HepG2 (cell line): ENCODE results near the gene USP11. TPM values are rescaled to one million over a fixed set of nuclear protein-coding genes. Genes with fewer than 3 reads are reported as not detected.
A peak's percentile ranks its signal among the peaks of the same experiment; 100 is the strongest.

Experiments
- ATAC-seq: fragments of 200-7000 bp; cut with Tn5 transposase; 3 replicates; pipeline ENCODE4 v1.9.1; 2020; ENCODE audit warnings: mild to moderate bottlenecking, moderate library complexity
- BruUV-seq: library from RNA; stranded (reverse); fragments of 400-500 nt; replicated peaks from 2 replicates; lab custom pipeline; 2021; lab: Mats Ljungman, UMichigan
- CTCF ChIA-PET: fragments of 300-600 bp; formaldehyde crosslinking; extraction: SDS; loops from one replicate; lab custom pipeline; 2021; ENCODE audit warnings: low total read pairs, inconsistent platforms, low intra/inter-chr PET ratio; lab: Yijun Ruan, JAX
- POLR2A ChIA-PET: fragments of 350-600 bp; sonication (Branson Sonifier 250); formaldehyde crosslinking; loops from one replicate; lab custom pipeline; 2020; ENCODE audit warnings: antibody characterized with exemption, inconsistent platforms; lab: Yijun Ruan, JAX
- DNase-seq: peaks from one replicate; pipeline ENCODE4 v3.0.0-alpha.2; 2015; ENCODE audit warnings: low spot score
- FAIRE-seq: peaks from 3 replicates; lab custom pipeline; 2011; peaks lifted over from hg19 to GRCh38; lab: Jason Lieb, UNC
- H2AFZ ChIP-seq: one replicate; pipeline ENCODE4 v1.6.1; 2011; ENCODE audit warnings: low read length, inconsistent platforms
- H3K27ac ChIP-seq: fragments of 300-600 bp; 3 replicates; pipeline ENCODE4 v1.8.0; 2011; ENCODE audit warnings: mixed run types, mild to moderate bottlenecking, mixed read lengths, low read length, inconsistent platforms; ENCODE audit not compliant: insufficient read depth; ENCODE audit errors: extremely low read length
- H3K27me3 ChIP-seq, 2 experiments: fragments of 200-600 bp in 1 of 2; 2 replicates in 1 of 2; 3 replicates in 1 of 2; pipeline versions ENCODE4 v1.6.0 to v1.8.0; 2011; ENCODE audit warnings: low read length in 2 of 2, mild to moderate bottlenecking in 2 of 2, moderate library complexity in 2 of 2, inconsistent platforms in 1 of 2; ENCODE audit not compliant: insufficient read depth in 2 of 2, control insufficient read depth in 1 of 2
- H3K36me3 ChIP-seq, 2 experiments: fragments of 200-600 bp in 1 of 2; replicated peaks in 1 of 2; 2 replicates in 1 of 2; 3 replicates in 1 of 2; pipeline versions ENCODE4 v1.5.1 to v1.8.0; 2011; ENCODE audit warnings: low read length in 2 of 2, inconsistent platforms in 1 of 2; ENCODE audit not compliant: insufficient read depth in 2 of 2, control insufficient read depth in 1 of 2
- H3K4me1 ChIP-seq: 2 replicates; pipeline ENCODE4 v1.5.1; 2012; ENCODE audit warnings: low read length, inconsistent platforms; ENCODE audit not compliant: insufficient read depth
- H3K4me2 ChIP-seq: 2 replicates; pipeline ENCODE4 v1.6.0; 2011; ENCODE audit warnings: low read depth, low read length, inconsistent platforms
- H3K4me3 ChIP-seq, 3 experiments: fragments of 200-600 bp in 1 of 3; sonication (generic), shearing (Covaris generic) in 1 of 3; replicated peaks in 1 of 3; 2 replicates each; pipeline ENCODE4 v1.5.1; 2011 to 2016; ENCODE audit warnings: low read length in 3 of 3, inconsistent platforms in 2 of 3, low read depth in 2 of 3, mild to moderate bottlenecking in 2 of 3, control low read depth in 1 of 3, mixed read lengths in 1 of 3; ENCODE audit not compliant: insufficient read depth in 1 of 3
- H3K79me2 ChIP-seq: one replicate; pipeline ENCODE4 v1.6.1; 2011; ENCODE audit warnings: low read length, inconsistent platforms; ENCODE audit not compliant: insufficient read depth
- H3K9ac ChIP-seq: 2 replicates; pipeline ENCODE4 v1.6.0; 2011; ENCODE audit warnings: mild to moderate bottlenecking, low read depth, low read length, inconsistent platforms; ENCODE audit not compliant: insufficient read depth
- H3K9me3 ChIP-seq: 2 replicates; pipeline ENCODE4 v1.5.1; 2012; ENCODE audit warnings: mild to moderate bottlenecking, low read length
- H4K20me1 ChIP-seq: 2 replicates; pipeline ENCODE4 v1.6.0; 2011; ENCODE audit warnings: inconsistent platforms, mild to moderate bottlenecking, low read length, moderate library complexity; ENCODE audit not compliant: insufficient read depth
- AGO2 ChIP-seq: fragments of 200-400 bp; formaldehyde crosslinking; optimal IDR thresholded peaks from 2 replicates; pipeline ENCODE3; 2017; ENCODE audit warnings: mild to moderate bottlenecking, low read depth, low read length, moderate library complexity
- FIP1L1 ChIP-seq: fragments of 200-400 bp; formaldehyde crosslinking; IDR thresholded peaks from 2 replicates; pipeline ENCODE4 v1.6.1; 2018; ENCODE audit warnings: low read depth, mild to moderate bottlenecking, low read length, moderate library complexity, borderline replicate concordance; ENCODE audit not compliant: insufficient read depth
- KDM4B ChIP-seq: sonication (generic); formaldehyde crosslinking; IDR thresholded peaks from 2 replicates; pipeline ENCODE4 v1.4.0; 2020; ENCODE audit warnings: missing genetic modification reagents
- MIXL1 ChIP-seq: IDR thresholded peaks from 2 replicates; pipeline ENCODE4 v1.6.1; 2016
- RXRA ChIP-seq: sonication (generic); formaldehyde crosslinking; IDR thresholded peaks from 2 replicates; pipeline ENCODE4 v1.5.1; 2020; ENCODE audit warnings: missing genetic modification reagents
- SNAPC2 ChIP-seq: sonication (generic); formaldehyde crosslinking; IDR thresholded peaks from 2 replicates; pipeline ENCODE4 v1.8.1; 2022; ENCODE audit warnings: mild to moderate bottlenecking, missing genetic modification reagents
- TGIF2 ChIP-seq: IDR thresholded peaks from 2 replicates; pipeline ENCODE4 v1.6.1; 2016; ENCODE audit warnings: control low read depth, missing compliant biosample characterization
- ZBTB40 ChIP-seq, 2 experiments: fragments of 450-650 bp in 1 of 2; sonication (generic) in 1 of 2; formaldehyde crosslinking in 1 of 2; IDR thresholded peaks; 2 replicates each; pipeline versions ENCODE4 v1.6.1 to v1.8.0; 2016 to 2022; ENCODE audit warnings: antibody characterized with exemption in 1 of 2, mild to moderate bottlenecking in 1 of 2, missing genetic modification reagents in 1 of 2
- ZFP36L2 ChIP-seq: sonication (generic); formaldehyde crosslinking; IDR thresholded peaks from 2 replicates; pipeline ENCODE4 v1.4.0; 2020; ENCODE audit warnings: missing genetic modification reagents
- ZNF7 ChIP-seq: IDR thresholded peaks from 2 replicates; pipeline ENCODE4 v1.6.1; 2016; ENCODE audit warnings: missing biosample characterization, missing genetic modification reagents
- ZNF816 ChIP-seq: sonication (generic); formaldehyde crosslinking; IDR thresholded peaks from 2 replicates; pipeline ENCODE4 v1.8.0; 2022; ENCODE audit warnings: missing genetic modification reagents, mild to moderate bottlenecking, borderline replicate concordance
- ZXDC ChIP-seq: sonication (generic); formaldehyde crosslinking; IDR thresholded peaks from 2 replicates; pipeline ENCODE4 v1.5.0; 2020; ENCODE audit warnings: mild to moderate bottlenecking, missing genetic modification reagents
- WGBS: methylation state at CpG from one replicate; pipeline ENCODE4 v1.1.6; 2017; ENCODE audit warnings: low lambda C conversion rate; 5-methylcytosine and 5-hydroxymethylcytosine counted together
- in situ Hi-C: cut with HindIII; loops from 2 replicates; pipeline ENCODE4 v1.10.0; 2017; ENCODE audit warnings: low pct_unique_long_range_greater_than_20kb; ENCODE audit not compliant: extremely low pct_ligation_motif_present
- intact Hi-C: fragments of 100-400 bp; cut with micrococcal nuclease; formaldehyde crosslinking; loops from one replicate; pipeline ENCODE4 v1.10.0; 2022; ENCODE audit not compliant: unreplicated experiment
- polyA plus RNA-seq, 8 experiments: library from polyadenylated mRNA; depleted of rRNA in 3 of 8; stranded (reverse) in 7 of 8; unstranded in 1 of 8; fragments of >200 nt; fragmentation: Illumina TruSeq in 4 of 8; extraction: Trizol in 4 of 8; gene quantifications; 2 replicates each; pipeline versions ENCODE4 v1.2.1 to v1.2.3, GENCODE V29; 2011 to 2016; ENCODE audit warnings: low read depth in 4 of 8, missing spikeins in 1 of 8, mixed read lengths in 1 of 8; ENCODE audit not compliant: insufficient read depth in 1 of 8
- total RNA-seq, 5 experiments: library from RNA; depleted of rRNA; stranded (reverse); fragments of >200 nt; fragmentation: Illumina TruSeq; extraction: Trizol; gene quantifications; 2 replicates each; pipeline ENCODE4 v1.2.3, GENCODE V29; 2016; ENCODE audit warnings: low read depth in 1 of 5

The USP11 gene
- total and polyA plus RNA-seq, 2 of the 13 experiments (the other 11 are each of a cell fraction or from before 2014, with no cell fraction given), result 23.8 to 31.7 TPM

GRCh38 chrX:47217121-47217851 lies 15.5 kb upstream of the USP11 start:
- Histone ChIP-seq H3K79me2 (peaks cover 34% of the 10 kb centered on the region), H3K27me3 (no peaks in the 10 kb centered on the region), H3K9me3 (no peaks in the 10 kb centered on the region), H4K20me1 (peaks cover 24% of the 10 kb centered on the region), H3K4me3 (peak overlapping the region; percentile 6 to 54 (median 46); a peak in 4 of 6 replicates), H3K36me3 (peaks cover 6 to 15% of the 10 kb centered on the region in 2 experiments; a peak in 3 of 5 replicates), H3K4me2 (peak overlapping the region; percentile 73), H3K9ac (peak overlapping the region; percentile 52), H3K4me1 (peaks cover 36% of the 10 kb centered on the region), H2AFZ (no peak overlapping the region), H3K27ac (peak overlapping the region; percentile 80)
- WGBS, result 2% methylated on average over 13 of the region's 22 CpGs
- in situ Hi-C loops (no loop called here), intact Hi-C loops (no loop called here)
- ChIA-PET POLR2A (interaction anchor here (0.7 to 6.2 kb wide), 12 partner anchors 9 to 72 kb away, joined by 3 to 69 read pairs (median 6); partner anchors contain the start of genes NDUFB11, RBM10 and USP11), CTCF (no interaction called here)
- DNase-seq, result peak; percentile 44
- no TSS peak for BruUV-seq
- FAIRE-seq, result peak; percentile 15
- peak; percentile 20 for ATAC-seq
- TF ChIP-seq AGO2, result peak; percentile 62
- no peak for TF ChIP-seq ZNF816 (CRISPR knock-in tag)
- TF ChIP-seq KDM4B, result no peak
- peak; percentile 61 for TF ChIP-seq ZNF7
- TF ChIP-seq FIP1L1, result 0 out of 2 replicates have a peak, but pooled peaks have one; percentile 46
- no peak for TF ChIP-seq ZBTB40 (IDR thresholded peaks at IDR 0.05)
- TF ChIP-seq ZBTB40 (CRISPR knock-in tag; IDR thresholded peaks at IDR 0.05), result 0 out of 2 replicates have a peak, but pooled peaks have one; percentile 6
- TF ChIP-seq ZFP36L2 (CRISPR knock-in tag), result no peak
- TF ChIP-seq SNAPC2, result peak; percentile 73; the same call in 1 of the 2 replicates
- TF ChIP-seq ZXDC (CRISPR knock-in tag), result no peak
- no peak for TF ChIP-seq TGIF2
- TF ChIP-seq MIXL1 (CRISPR knock-in tag), result no peak
- TF ChIP-seq RXRA (CRISPR knock-in tag), result no peak
